Endodermal cell (in vitro differentiated cells): Measurements from ENCODE around the gene OPA1. TPM values are rescaled to one million over a fixed set of nuclear protein-coding genes. Genes with fewer than 3 reads are reported as not detected.

Source experiments
- DNase-seq: peaks from one replicate; pipeline ENCODE4 v3.0.0-alpha.2; 2017
- H3K27ac ChIP-seq: 2 replicates; pipeline ENCODE4 v1.5.1; 2013; ENCODE audit warnings: mild to moderate bottlenecking, low read depth, low read length, moderate library complexity
- H3K27me3 ChIP-seq: 2 replicates; pipeline ENCODE4 v1.6.1; 2013; ENCODE audit warnings: mild to moderate bottlenecking, low read length, moderate library complexity; ENCODE audit not compliant: insufficient read depth, control insufficient read depth, poor library complexity, severe bottlenecking
- H3K36me3 ChIP-seq: 2 replicates; pipeline ENCODE4 v1.7.0; 2013; ENCODE audit warnings: mild to moderate bottlenecking, low read length, moderate library complexity; ENCODE audit not compliant: control insufficient read depth, insufficient read depth
- H3K4me1 ChIP-seq: one replicate; pipeline ENCODE4 v1.7.0; 2013; ENCODE audit warnings: low read length; ENCODE audit not compliant: control insufficient read depth, insufficient read depth
- H3K4me3 ChIP-seq: 2 replicates; pipeline ENCODE4 v1.5.1; 2013; ENCODE audit warnings: mild to moderate bottlenecking, low read length, moderate library complexity
- H3K9ac ChIP-seq: 2 replicates; pipeline ENCODE4 v1.6.1; 2013; ENCODE audit warnings: mild to moderate bottlenecking, low read length, moderate library complexity; ENCODE audit not compliant: poor library complexity, severe bottlenecking; ENCODE audit errors: extremely low read depth
- H3K9me3 ChIP-seq: 2 replicates; pipeline ENCODE4 v1.6.1; 2013; ENCODE audit warnings: mild to moderate bottlenecking, low read length, moderate library complexity; ENCODE audit not compliant: control insufficient read depth
- H3K27ac Mint-ChIP-seq: 2 replicates; pipeline ENCODE4 v1.8.0; 2020; ENCODE audit warnings: mixed read lengths
- H3K27me3 Mint-ChIP-seq: 2 replicates; pipeline ENCODE4 v1.8.0; 2021; ENCODE audit warnings: mild to moderate bottlenecking, mixed read lengths; ENCODE audit not compliant: insufficient read depth
- H3K36me3 Mint-ChIP-seq: 2 replicates; pipeline ENCODE4 v1.8.0; 2020; ENCODE audit warnings: low read depth, mixed read lengths
- H3K4me1 Mint-ChIP-seq: 2 replicates; pipeline ENCODE4 v1.8.0; 2020; ENCODE audit warnings: mixed read lengths
- H3K4me3 Mint-ChIP-seq: 2 replicates; pipeline ENCODE4 v1.8.0; 2020; ENCODE audit warnings: mild to moderate bottlenecking, moderate library complexity, mixed read lengths
- H3K9me3 Mint-ChIP-seq: 2 replicates; pipeline ENCODE4 v1.8.0; 2020; ENCODE audit warnings: mild to moderate bottlenecking, mixed read lengths
- CTCF ChIP-seq: fragments of 200-600 bp; sonication (generic); conservative IDR thresholded peaks from 2 replicates; pipeline ENCODE4 v1.5.0; 2021; ENCODE audit warnings: antibody characterized with exemption, mild to moderate bottlenecking
- WGBS, 2 experiments: methylation state at CpG; one replicate each; pipeline versions ENCODE4 v1.1.5 to v1.1.7; 2013; ENCODE audit warnings: missing lambda C conversion rate in 2 of 2, mixed read lengths in 1 of 2; ENCODE audit not compliant: insufficient coverage in 1 of 2, insufficient read length in 1 of 2; 5-methylcytosine and 5-hydroxymethylcytosine counted together
- total RNA-seq, 2 donors: library from RNA; stranded (reverse); fragmentation: NEBNext Ultra II Directional in 1 of 2; extraction: Animal tissue kit (Norgen Biotek cat#: 25700) in 1 of 2; gene quantifications; 2 replicates in 1 of 2; 3 replicates in 1 of 2; pipeline ENCODE4 v1.2.1, GENCODE V29; 2021

Gene OPA1
- total RNA-seq, 2 donors from 2014 or later, result 61.5 to 69.4 TPM

- peaks cover 2% of the 10 kb centered on the region for H3K9me3 Mint-ChIP-seq
- H3K9me3 ChIP-seq, result no peaks in the 10 kb centered on the region
- no peaks in the 10 kb centered on the region for H3K27me3 Mint-ChIP-seq
- no peaks in the 10 kb centered on the region for H3K4me1 ChIP-seq
- H3K27ac ChIP-seq, result no peak overlapping the region
- H3K27ac Mint-ChIP-seq, result no peak overlapping the region
- H3K4me1 Mint-ChIP-seq, result peaks cover 42% of the 10 kb centered on the region
- H3K9ac ChIP-seq, result no peak overlapping the region
- H3K36me3 Mint-ChIP-seq, result peaks cover 38% of the 10 kb centered on the region
- no peak overlapping the region for H3K4me3 ChIP-seq
- 94 to 96% methylated on average over 3 of the region's 4 CpGs for WGBS, 2 experiments
- H3K27me3 ChIP-seq, result no peaks in the 10 kb centered on the region
- DNase-seq, result no peak
- H3K4me3 Mint-ChIP-seq, result no peak overlapping the region
- H3K36me3 ChIP-seq, result peaks cover 67% of the 10 kb centered on the region
- no peak for TF ChIP-seq CTCF
These were observed 67.8 kb downstream of the OPA1 start for GRCh38 chr3:193660698-193661411.

- no peaks in the 10 kb centered on the region for H3K4me1 ChIP-seq
- H3K9me3 ChIP-seq, result no peaks in the 10 kb centered on the region
- no peak overlapping the region for H3K4me3 ChIP-seq
- no peaks in the 10 kb centered on the region for H3K27me3 ChIP-seq
- H3K36me3 ChIP-seq, result peaks cover 74% of the 10 kb centered on the region
- peaks cover 24% of the 10 kb centered on the region for H3K4me1 Mint-ChIP-seq
- H3K4me3 Mint-ChIP-seq, result no peak overlapping the region
- peaks cover 41% of the 10 kb centered on the region for H3K36me3 Mint-ChIP-seq
- no peak overlapping the region for H3K9ac ChIP-seq
- no peak for TF ChIP-seq CTCF
- no peak overlapping the region for H3K27ac ChIP-seq
- no peak overlapping the region for H3K27ac Mint-ChIP-seq
- no peaks in the 10 kb centered on the region for H3K27me3 Mint-ChIP-seq
- peaks cover under 1% of the 10 kb centered on the region for H3K9me3 Mint-ChIP-seq
- WGBS, 2 experiments, result 97 to 98% methylated on average over 7 of the region's 7 CpGs
- DNase-seq, result no peak
These were observed 69.8 kb downstream of the OPA1 start for GRCh38 chr3:193662757-193663322.

GRCh38 chr3:193665370-193665989 is 72.5 kb downstream of the OPA1 start:
- Histone ChIP-seq H3K36me3 (peaks cover 81% of the 10 kb centered on the region), H3K27ac (no peak overlapping the region), H3K9me3 (no peaks in the 10 kb centered on the region), H3K9ac (no peak overlapping the region), H3K4me1 (no peaks in the 10 kb centered on the region), H3K27me3 (no peaks in the 10 kb centered on the region), H3K4me3 (no peak overlapping the region)
- no peaks in the 10 kb centered on the region for H3K27me3 Mint-ChIP-seq
- H3K9me3 Mint-ChIP-seq, result no peaks in the 10 kb centered on the region
- no peak overlapping the region for H3K27ac Mint-ChIP-seq
- peaks cover 24% of the 10 kb centered on the region for H3K4me1 Mint-ChIP-seq
- H3K4me3 Mint-ChIP-seq, result no peak overlapping the region
- 90% methylated on average over 1 of the region's 1 CpG; no CpG with 5 or more reads in 1 of the 2 experiments for WGBS, 2 experiments
- H3K36me3 Mint-ChIP-seq, result peaks cover 45% of the 10 kb centered on the region
- peak; percentile 80 for TF ChIP-seq CTCF
- DNase-seq, result no peak
